Lung (tissue), 12 donors: ENCODE data around the gene MAGI2. TPM values are rescaled to one million over a fixed set of nuclear protein-coding genes. Genes with fewer than 3 reads are reported as not detected.

Source experiments
- ATAC-seq: fragments of 200-7000 bp; cut with Tn5 transposase; one replicate; pipeline ENCODE4 v1.9.1; 2020; ENCODE audit warnings: moderate number of reproducible peaks; ENCODE audit not compliant: insufficient read depth, low FRiP score
- DNase-seq, 3 donors: peaks; one replicate each; pipeline ENCODE4 v3.0.0-alpha.2; 2013 to 2017
- H3K27ac ChIP-seq, 2 donors: one replicate each; pipeline ENCODE4 v1.5.1; 2013; ENCODE audit warnings: mild to moderate bottlenecking in 2 of 2, moderate library complexity in 2 of 2, control low read depth in 1 of 2, inconsistent platforms in 1 of 2, low read depth in 1 of 2, low read length in 1 of 2
- H3K27me3 ChIP-seq, 3 donors: one replicate each; pipeline ENCODE4 v1.5.1; 2013; ENCODE audit warnings: low read length in 2 of 3; ENCODE audit not compliant: control insufficient read depth in 3 of 3, insufficient read depth in 3 of 3
- H3K36me3 ChIP-seq, 4 donors: one replicate each; pipeline ENCODE4 v1.5.1; 2013; ENCODE audit warnings: low read length in 4 of 4, mild to moderate bottlenecking in 1 of 4, moderate library complexity in 1 of 4; ENCODE audit not compliant: control insufficient read depth in 4 of 4, insufficient read depth in 4 of 4
- H3K4me1 ChIP-seq, 5 donors: one replicate each; pipeline ENCODE4 v1.5.1; 2013; ENCODE audit warnings: low read length in 5 of 5, mild to moderate bottlenecking in 2 of 5, moderate library complexity in 1 of 5; ENCODE audit not compliant: control insufficient read depth in 5 of 5, insufficient read depth in 5 of 5
- H3K4me3 ChIP-seq: one replicate; pipeline ENCODE4 v1.5.1; 2013; ENCODE audit warnings: mild to moderate bottlenecking, control low read depth, moderate library complexity
- H3K9ac ChIP-seq, 2 donors: one replicate each; pipeline ENCODE4 v1.5.1; 2013; ENCODE audit warnings: low read length in 2 of 2, control low read depth in 1 of 2; ENCODE audit not compliant: insufficient read depth in 1 of 2
- H3K9me3 ChIP-seq, 4 donors: one replicate each; pipeline ENCODE4 v1.5.1; 2013; ENCODE audit warnings: low read length in 3 of 4, mild to moderate bottlenecking in 1 of 4, moderate library complexity in 1 of 4; ENCODE audit not compliant: control insufficient read depth in 4 of 4, insufficient read depth in 3 of 4
- WGBS, 2 donors: extraction: QIAGEN DNeasy Blood & Tissue Kit; methylation state at CpG; one replicate each; pipeline ENCODE4 v1.1.7; 2013; 5-methylcytosine and 5-hydroxymethylcytosine counted together
- polyA plus RNA-seq, 2 donors: library from polyadenylated mRNA; stranded (reverse); fragments of 200-250 nt; gene quantifications; one replicate each; pipeline ENCODE4 v1.2.1, GENCODE V29; 2013
- total RNA-seq, 2 donors: library from RNA; depleted of rRNA in 1 of 2; stranded (reverse); fragments of >200 nt in 1 of 2; gene quantifications; one replicate each; pipeline ENCODE4 v1.2.1, GENCODE V29; 2014 to 2021
- TF ChIP-seq, protein P1 (sequence below): IDR thresholded peaks from 2 replicates; pipeline ENCODE4 v1.5.1; 2012; ENCODE audit warnings: mild to moderate bottlenecking; ENCODE audit errors: control extremely low read depth, extremely low read depth
- donor health status: control.
- donor health status: control.
- donor health status: Bipolar disorder and iron deficiency.
- donor health status: healthy.
- donor health status: DM: yes; HTN: yes; CAD: no.

Gene MAGI2
- total and polyA plus RNA-seq, 4 donors = 0.94 to 18.0 (median 5.3) TPM

- Histone ChIP-seq H3K4me1 (no peaks in the 10 kb centered on the region), H3K9me3 (no peaks in the 10 kb centered on the region), H3K4me3 (no peak overlapping the region), H3K9ac (no peak overlapping the region), H3K36me3 (no peaks in the 10 kb centered on the region), H3K27ac (no peak overlapping the region), H3K27me3 (no peaks in the 10 kb centered on the region)
- 93 to 100% methylated on average over 1 of the region's 1 CpG for WGBS, 2 donors
- DNase-seq (no peak), ATAC-seq (no peak)
- TF ChIP-seq, protein P1, sequence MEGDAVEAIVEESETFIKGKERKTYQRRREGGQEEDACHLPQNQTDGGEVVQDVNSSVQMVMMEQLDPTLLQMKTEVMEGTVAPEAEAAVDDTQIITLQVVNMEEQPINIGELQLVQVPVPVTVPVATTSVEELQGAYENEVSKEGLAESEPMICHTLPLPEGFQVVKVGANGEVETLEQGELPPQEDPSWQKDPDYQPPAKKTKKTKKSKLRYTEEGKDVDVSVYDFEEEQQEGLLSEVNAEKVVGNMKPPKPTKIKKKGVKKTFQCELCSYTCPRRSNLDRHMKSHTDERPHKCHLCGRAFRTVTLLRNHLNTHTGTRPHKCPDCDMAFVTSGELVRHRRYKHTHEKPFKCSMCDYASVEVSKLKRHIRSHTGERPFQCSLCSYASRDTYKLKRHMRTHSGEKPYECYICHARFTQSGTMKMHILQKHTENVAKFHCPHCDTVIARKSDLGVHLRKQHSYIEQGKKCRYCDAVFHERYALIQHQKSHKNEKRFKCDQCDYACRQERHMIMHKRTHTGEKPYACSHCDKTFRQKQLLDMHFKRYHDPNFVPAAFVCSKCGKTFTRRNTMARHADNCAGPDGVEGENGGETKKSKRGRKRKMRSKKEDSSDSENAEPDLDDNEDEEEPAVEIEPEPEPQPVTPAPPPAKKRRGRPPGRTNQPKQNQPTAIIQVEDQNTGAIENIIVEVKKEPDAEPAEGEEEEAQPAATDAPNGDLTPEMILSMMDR = no peak
Observed at GRCh38 chr7:78033410-78033809, 1420.1 kb downstream of the MAGI2 start.

- no peak overlapping the region for H3K4me3 ChIP-seq
- no peak overlapping the region for H3K27ac ChIP-seq
- ATAC-seq (no peak), DNase-seq (no peak)
- H3K27me3 ChIP-seq = no peaks in the 10 kb centered on the region
- H3K9me3 ChIP-seq = no peaks in the 10 kb centered on the region
- TF ChIP-seq, protein P1 = no peak
- H3K36me3 ChIP-seq = no peaks in the 10 kb centered on the region
- WGBS, 2 donors = 92 to 96% methylated on average over 5 of the region's 5 CpGs
- H3K9ac ChIP-seq = no peak overlapping the region
- H3K4me1 ChIP-seq = no peaks in the 10 kb centered on the region
Observed at GRCh38 chr7:78026492-78026891, 1427.0 kb downstream of the MAGI2 start.

DNA sequence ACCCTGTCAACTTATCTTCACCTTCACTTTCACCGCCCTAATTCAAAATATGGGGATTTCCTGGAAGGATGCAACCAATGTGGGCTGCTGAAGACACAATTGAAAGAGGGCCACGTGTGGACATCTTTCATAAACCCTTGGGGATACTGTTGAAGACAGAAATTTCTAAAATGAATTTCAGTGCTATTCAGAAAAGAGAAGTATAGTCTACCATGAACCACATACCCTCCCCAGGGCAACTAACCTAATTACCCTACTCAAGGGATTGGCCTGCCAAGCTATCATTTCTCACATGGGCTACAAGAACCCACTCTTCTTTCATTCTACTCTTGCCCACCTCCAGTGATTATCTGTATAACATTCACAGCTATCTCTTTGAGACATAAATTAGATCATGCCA, 1428.9 kb downstream of the MAGI2 start:
- DNase-seq (no peak), ATAC-seq (no peak)
- Histone ChIP-seq H3K9me3 (no peaks in the 10 kb centered on the region), H3K4me1 (peaks cover 0 to 12% (median 0%) of the 10 kb centered on the region in 5 donors), H3K4me3 (no peak overlapping the region), H3K27me3 (no peaks in the 10 kb centered on the region), H3K9ac (no peak overlapping the region), H3K27ac (no peak overlapping the region), H3K36me3 (no peaks in the 10 kb centered on the region)
- 77 to 82% methylated on average over 2 of the region's 2 CpGs for WGBS, 2 donors
- TF ChIP-seq, protein P1 = no peak

- no peak for DNase-seq
- Histone ChIP-seq H3K4me1 (peaks cover 0 to 20% (median 2%) of the 10 kb centered on the region in 5 donors), H3K9me3 (no peaks in the 10 kb centered on the region), H3K9ac (no peak overlapping the region), H3K4me3 (no peak overlapping the region), H3K27ac (no peak overlapping the region), H3K36me3 (no peaks in the 10 kb centered on the region), H3K27me3 (peaks cover 0 to 3% (median 0%) of the 10 kb centered on the region in 3 donors)
- WGBS, 2 donors = 70 to 81% methylated on average over 4 of the region's 4 CpGs
- TF ChIP-seq, protein P1 = no peak
- ATAC-seq = no peak
Observed at GRCh38 chr7:78023191-78023590, 1430.3 kb downstream of the MAGI2 start.
